ENCODE results near the gene GRAMD2A.

Gene GRAMD2A

DNA sequence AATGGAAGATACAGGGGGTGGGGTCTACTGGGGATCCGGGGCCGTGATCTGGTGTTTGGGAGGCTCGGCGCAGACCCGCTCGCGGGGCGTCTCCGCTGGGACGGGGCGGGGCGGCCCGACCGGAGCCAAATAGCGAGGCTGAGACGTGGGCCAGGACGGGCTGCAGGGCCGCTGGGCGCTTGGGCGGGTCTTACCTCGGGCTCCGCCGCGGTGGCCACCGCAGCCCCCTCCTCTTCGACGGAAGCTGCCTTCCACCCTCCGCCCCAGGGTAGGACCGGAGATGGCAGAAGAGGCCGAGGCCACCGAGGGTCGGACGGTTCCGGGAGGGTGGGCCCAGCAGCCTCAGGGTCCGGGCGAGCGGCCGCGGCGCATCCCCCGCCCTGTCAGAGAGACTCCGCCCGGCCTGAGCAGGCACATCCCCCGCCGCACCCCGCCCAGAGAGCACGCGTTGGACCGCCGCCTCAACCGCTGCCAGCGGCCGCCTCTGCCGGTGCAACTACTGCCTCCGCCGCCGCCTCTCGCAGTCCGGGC is 80.0 kb downstream of the GRAMD2A start (continued):
- no peak for TF ChIP-seq IKZF3 (tag by site-specific recombination; IDR thresholded peaks at IDR 0.05)
- TF ChIP-seq KLF16 (tag by site-specific recombination; IDR thresholded peaks at IDR 0.05): peak; percentile 95
- no peak for TF ChIP-seq HOXD13 (CRISPR knock-in tag; IDR thresholded peaks at IDR 0.05; ENCODE audit: borderline replicate concordance)
- no peak for TF ChIP-seq ZNF707 (tag by site-specific recombination; IDR thresholded peaks at IDR 0.05)
- no peak for TF ChIP-seq ZNF416 (tag by site-specific recombination; IDR thresholded peaks at IDR 0.05)
- peak; percentile 67 for TF ChIP-seq KLF9 (tag by site-specific recombination; IDR thresholded peaks at IDR 0.05; ENCODE audit: low read depth)
- no peak for TF ChIP-seq ZNF510 (tag by site-specific recombination; IDR thresholded peaks at IDR 0.05; ENCODE audit: insufficient replicate concordance)
- TF ChIP-seq, protein P1, sequence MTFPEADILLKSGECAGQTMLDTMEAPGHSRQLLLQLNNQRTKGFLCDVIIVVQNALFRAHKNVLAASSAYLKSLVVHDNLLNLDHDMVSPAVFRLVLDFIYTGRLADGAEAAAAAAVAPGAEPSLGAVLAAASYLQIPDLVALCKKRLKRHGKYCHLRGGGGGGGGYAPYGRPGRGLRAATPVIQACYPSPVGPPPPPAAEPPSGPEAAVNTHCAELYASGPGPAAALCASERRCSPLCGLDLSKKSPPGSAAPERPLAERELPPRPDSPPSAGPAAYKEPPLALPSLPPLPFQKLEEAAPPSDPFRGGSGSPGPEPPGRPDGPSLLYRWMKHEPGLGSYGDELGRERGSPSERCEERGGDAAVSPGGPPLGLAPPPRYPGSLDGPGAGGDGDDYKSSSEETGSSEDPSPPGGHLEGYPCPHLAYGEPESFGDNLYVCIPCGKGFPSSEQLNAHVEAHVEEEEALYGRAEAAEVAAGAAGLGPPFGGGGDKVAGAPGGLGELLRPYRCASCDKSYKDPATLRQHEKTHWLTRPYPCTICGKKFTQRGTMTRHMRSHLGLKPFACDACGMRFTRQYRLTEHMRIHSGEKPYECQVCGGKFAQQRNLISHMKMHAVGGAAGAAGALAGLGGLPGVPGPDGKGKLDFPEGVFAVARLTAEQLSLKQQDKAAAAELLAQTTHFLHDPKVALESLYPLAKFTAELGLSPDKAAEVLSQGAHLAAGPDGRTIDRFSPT (tag by site-specific recombination; IDR thresholded peaks at IDR 0.05): no peak; the same call in none of the 2 replicates
- TF ChIP-seq, protein P2, sequence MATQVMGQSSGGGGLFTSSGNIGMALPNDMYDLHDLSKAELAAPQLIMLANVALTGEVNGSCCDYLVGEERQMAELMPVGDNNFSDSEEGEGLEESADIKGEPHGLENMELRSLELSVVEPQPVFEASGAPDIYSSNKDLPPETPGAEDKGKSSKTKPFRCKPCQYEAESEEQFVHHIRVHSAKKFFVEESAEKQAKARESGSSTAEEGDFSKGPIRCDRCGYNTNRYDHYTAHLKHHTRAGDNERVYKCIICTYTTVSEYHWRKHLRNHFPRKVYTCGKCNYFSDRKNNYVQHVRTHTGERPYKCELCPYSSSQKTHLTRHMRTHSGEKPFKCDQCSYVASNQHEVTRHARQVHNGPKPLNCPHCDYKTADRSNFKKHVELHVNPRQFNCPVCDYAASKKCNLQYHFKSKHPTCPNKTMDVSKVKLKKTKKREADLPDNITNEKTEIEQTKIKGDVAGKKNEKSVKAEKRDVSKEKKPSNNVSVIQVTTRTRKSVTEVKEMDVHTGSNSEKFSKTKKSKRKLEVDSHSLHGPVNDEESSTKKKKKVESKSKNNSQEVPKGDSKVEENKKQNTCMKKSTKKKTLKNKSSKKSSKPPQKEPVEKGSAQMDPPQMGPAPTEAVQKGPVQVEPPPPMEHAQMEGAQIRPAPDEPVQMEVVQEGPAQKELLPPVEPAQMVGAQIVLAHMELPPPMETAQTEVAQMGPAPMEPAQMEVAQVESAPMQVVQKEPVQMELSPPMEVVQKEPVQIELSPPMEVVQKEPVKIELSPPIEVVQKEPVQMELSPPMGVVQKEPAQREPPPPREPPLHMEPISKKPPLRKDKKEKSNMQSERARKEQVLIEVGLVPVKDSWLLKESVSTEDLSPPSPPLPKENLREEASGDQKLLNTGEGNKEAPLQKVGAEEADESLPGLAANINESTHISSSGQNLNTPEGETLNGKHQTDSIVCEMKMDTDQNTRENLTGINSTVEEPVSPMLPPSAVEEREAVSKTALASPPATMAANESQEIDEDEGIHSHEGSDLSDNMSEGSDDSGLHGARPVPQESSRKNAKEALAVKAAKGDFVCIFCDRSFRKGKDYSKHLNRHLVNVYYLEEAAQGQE (tag by site-specific recombination; IDR thresholded peaks at IDR 0.05): peak; percentile 47; the same call in 1 of the 2 replicates
- TF ChIP-seq ZNF248 (tag by site-specific recombination; IDR thresholded peaks at IDR 0.05): no peak
- TF ChIP-seq, protein P3, sequence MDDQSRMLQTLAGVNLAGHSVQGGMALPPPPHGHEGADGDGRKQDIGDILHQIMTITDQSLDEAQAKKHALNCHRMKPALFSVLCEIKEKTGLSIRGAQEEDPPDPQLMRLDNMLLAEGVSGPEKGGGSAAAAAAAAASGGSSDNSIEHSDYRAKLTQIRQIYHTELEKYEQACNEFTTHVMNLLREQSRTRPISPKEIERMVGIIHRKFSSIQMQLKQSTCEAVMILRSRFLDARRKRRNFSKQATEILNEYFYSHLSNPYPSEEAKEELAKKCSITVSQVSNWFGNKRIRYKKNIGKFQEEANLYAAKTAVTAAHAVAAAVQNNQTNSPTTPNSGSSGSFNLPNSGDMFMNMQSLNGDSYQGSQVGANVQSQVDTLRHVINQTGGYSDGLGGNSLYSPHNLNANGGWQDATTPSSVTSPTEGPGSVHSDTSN (CRISPR knock-in tag; IDR thresholded peaks at IDR 0.05): peak; percentile 35
- no peak for TF ChIP-seq SCRT2 (tag by site-specific recombination; IDR thresholded peaks at IDR 0.05)
- TF ChIP-seq, protein P4, sequence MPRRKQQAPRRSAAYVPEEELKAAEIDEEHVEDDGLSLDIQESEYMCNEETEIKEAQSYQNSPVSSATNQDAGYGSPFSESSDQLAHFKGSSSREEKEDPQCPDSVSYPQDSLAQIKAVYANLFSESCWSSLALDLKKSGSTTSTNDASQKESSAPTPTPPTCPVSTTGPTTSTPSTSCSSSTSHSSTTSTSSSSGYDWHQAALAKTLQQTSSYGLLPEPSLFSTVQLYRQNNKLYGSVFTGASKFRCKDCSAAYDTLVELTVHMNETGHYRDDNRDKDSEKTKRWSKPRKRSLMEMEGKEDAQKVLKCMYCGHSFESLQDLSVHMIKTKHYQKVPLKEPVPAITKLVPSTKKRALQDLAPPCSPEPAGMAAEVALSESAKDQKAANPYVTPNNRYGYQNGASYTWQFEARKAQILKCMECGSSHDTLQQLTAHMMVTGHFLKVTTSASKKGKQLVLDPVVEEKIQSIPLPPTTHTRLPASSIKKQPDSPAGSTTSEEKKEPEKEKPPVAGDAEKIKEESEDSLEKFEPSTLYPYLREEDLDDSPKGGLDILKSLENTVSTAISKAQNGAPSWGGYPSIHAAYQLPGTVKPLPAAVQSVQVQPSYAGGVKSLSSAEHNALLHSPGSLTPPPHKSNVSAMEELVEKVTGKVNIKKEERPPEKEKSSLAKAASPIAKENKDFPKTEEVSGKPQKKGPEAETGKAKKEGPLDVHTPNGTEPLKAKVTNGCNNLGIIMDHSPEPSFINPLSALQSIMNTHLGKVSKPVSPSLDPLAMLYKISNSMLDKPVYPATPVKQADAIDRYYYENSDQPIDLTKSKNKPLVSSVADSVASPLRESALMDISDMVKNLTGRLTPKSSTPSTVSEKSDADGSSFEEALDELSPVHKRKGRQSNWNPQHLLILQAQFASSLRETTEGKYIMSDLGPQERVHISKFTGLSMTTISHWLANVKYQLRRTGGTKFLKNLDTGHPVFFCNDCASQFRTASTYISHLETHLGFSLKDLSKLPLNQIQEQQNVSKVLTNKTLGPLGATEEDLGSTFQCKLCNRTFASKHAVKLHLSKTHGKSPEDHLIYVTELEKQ (tag by site-specific recombination; IDR thresholded peaks at IDR 0.05; ENCODE audit: borderline replicate concordance): no peak
- TF ChIP-seq ZNF211 (tag by site-specific recombination; IDR thresholded peaks at IDR 0.05; ENCODE audit: low read depth): no peak
- peak; percentile 93 for TF ChIP-seq SP2 (tag by site-specific recombination; IDR thresholded peaks at IDR 0.05)
- peak; percentile 83 for TF ChIP-seq ZXDB (tag by site-specific recombination; IDR thresholded peaks at IDR 0.05)
- peak; percentile 93 for TF ChIP-seq ZNF324 (tag by site-specific recombination; IDR thresholded peaks at IDR 0.05)
- TF ChIP-seq ZNF610 (tag by site-specific recombination; IDR thresholded peaks at IDR 0.05; ENCODE audit: borderline replicate concordance): peak; percentile 90
- TF ChIP-seq HOXC10 (CRISPR knock-in tag; IDR thresholded peaks at IDR 0.05): peak; percentile 71; the same call in 1 of the 2 replicates
- TF ChIP-seq, protein P5, sequence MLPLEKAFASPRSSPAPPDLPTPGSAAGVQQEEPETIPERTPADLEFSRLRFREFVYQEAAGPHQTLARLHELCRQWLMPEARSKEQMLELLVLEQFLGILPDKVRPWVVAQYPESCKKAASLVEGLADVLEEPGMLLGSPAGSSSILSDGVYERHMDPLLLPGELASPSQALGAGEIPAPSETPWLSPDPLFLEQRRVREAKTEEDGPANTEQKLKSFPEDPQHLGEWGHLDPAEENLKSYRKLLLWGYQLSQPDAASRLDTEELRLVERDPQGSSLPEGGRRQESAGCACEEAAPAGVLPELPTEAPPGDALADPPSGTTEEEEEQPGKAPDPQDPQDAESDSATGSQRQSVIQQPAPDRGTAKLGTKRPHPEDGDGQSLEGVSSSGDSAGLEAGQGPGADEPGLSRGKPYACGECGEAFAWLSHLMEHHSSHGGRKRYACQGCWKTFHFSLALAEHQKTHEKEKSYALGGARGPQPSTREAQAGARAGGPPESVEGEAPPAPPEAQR (tag by site-specific recombination; IDR thresholded peaks at IDR 0.05): peak; percentile 32; the same call in 1 of the 2 replicates
- TF ChIP-seq GLI4 (tag by site-specific recombination; IDR thresholded peaks at IDR 0.05): peak; percentile 73; the same call in 1 of the 2 replicates
- TF ChIP-seq ZNF146 (tag by site-specific recombination; IDR thresholded peaks at IDR 0.05): peak; percentile 69
- no peak for TF ChIP-seq ZNF549 (tag by site-specific recombination; IDR thresholded peaks at IDR 0.05)
- TF ChIP-seq ZNF155 (tag by site-specific recombination; IDR thresholded peaks at IDR 0.05): no peak
- TF ChIP-seq, protein P6, sequence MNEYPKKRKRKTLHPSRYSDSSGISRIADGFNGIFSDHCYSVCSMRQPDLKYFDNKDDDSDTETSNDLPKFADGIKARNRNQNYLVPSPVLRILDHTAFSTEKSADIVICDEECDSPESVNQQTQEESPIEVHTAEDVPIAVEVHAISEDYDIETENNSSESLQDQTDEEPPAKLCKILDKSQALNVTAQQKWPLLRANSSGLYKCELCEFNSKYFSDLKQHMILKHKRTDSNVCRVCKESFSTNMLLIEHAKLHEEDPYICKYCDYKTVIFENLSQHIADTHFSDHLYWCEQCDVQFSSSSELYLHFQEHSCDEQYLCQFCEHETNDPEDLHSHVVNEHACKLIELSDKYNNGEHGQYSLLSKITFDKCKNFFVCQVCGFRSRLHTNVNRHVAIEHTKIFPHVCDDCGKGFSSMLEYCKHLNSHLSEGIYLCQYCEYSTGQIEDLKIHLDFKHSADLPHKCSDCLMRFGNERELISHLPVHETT (tag by site-specific recombination; IDR thresholded peaks at IDR 0.05): peak; percentile 47; the same call in 1 of the 2 replicates
- no peak for TF ChIP-seq ZNF664 (tag by site-specific recombination; IDR thresholded peaks at IDR 0.05)
- TF ChIP-seq ZNF266 (tag by site-specific recombination; IDR thresholded peaks at IDR 0.05; ENCODE audit: low read depth): no peak
- TF ChIP-seq ZNF701 (tag by site-specific recombination; IDR thresholded peaks at IDR 0.05): no peak

All from HEK293 (cell line).